GM18519 (cell line): ENCODE data around the gene CASZ1.

Source experiments
- ATAC-seq: cut with Tn5 transposase; IDR thresholded peaks from one replicate; pipeline ENCODE4 v1.9.1; 2021; ENCODE audit warnings: mild to moderate bottlenecking, moderate library complexity; ENCODE audit not compliant: unreplicated experiment, low FRiP score

Gene CASZ1

GRCh38 chr1:10631811-10632593 is 164.4 kb downstream of the CASZ1 start:
- ATAC-seq: no peak

GRCh38 chr1:10631121-10631810 is 165.2 kb downstream of the CASZ1 start:
- ATAC-seq: no peak

- ATAC-seq: no peak
Observed at GRCh38 chr1:10630661-10631120, 165.8 kb downstream of the CASZ1 start.

DNA sequence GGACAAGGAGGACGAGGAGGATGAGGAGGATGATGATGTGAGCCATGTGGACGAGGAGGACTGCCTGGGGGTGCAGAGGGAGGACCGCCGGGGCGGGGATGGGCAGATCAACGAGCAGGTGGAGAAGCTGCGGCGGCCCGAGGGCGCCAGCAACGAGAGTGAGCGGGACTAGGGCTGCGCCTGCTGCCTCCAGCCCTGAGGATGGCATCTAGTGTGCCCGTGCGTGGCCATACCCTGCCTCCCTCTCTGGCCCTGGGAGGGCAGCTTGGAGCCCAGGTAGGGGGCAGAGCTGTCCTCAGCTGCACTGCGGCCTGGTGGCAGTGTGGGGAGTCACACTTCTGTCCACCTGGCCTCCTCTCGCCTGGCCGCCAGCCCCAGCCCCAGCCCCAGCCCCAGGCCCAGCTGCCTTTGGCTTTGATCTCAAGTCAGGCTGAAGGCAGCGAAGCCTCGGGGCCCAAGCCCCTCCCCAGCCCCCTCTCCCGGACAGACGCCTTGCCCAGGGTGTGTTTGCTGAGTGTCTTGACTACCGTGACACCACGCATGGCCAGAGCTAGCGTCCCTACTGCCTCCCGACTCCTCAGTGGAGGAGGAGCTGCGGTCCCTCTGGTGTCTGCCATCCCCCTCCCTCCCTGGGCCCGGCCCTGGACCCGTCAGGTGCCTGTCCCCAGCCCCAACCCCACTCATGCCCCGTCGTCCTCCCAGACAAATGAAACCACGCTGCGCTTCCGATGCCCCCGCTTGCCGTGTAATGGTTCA is 166.5 kb downstream of the CASZ1 start:
- no peak for ATAC-seq

DNA sequence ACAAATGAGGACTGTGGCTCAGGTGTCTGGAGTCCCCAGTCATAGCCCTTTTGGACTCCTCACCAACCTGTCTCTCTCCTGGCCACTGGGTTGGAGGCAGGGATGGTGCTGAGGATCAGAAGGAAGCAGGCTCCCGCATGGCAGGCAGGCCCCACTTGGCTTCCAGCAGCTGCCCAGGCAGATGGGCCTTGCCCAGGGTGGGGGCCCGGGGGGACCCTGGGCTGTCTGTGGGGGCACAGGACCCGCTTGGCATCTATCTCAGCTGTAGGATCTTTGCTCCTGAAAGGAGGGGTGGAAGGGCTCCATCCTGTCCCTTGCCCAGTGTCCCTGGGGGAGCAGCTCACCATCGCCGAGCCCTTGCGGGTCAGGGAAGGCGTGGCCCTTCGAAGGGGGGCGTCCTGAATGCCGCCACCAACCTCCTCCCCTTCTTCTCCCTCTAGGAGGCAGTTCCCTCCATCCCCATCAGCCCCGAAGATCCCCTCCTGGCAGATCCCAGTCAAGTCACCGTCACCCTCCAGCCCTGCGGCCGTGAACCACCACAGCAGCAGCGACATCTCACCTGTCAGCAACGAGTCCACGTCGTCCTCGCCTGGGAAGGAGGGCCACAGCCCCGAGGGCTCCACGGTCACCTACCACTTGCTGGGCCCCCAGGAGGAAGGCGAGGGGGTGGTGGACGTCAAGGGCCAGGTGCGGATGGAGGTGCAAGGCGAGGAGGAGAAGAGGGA is 167.2 kb downstream of the CASZ1 start:
- no peak for ATAC-seq

DNA sequence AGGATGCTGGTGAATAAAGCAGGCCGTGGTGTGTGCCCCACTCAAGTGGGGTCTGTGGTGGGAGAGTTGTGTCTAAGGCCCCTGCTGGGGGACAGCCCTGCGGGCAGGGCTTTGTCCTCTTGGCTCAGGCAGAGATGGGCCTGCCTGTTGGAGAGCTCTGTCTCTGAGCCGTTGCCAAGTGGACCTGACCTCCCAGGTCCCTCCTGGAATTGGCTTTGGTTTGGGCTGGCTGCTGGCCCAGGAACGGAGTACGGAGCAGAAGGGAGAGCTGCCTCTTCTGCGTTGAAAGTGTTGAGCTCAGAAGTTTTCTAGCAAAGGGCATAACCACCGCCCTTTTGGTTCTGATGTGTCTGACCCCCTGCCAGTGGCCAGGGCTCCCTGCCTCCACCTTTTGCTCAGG is 167.8 kb downstream of the CASZ1 start:
- no peak for ATAC-seq

GRCh38 chr1:10626791-10627410 is 169.5 kb downstream of the CASZ1 start:
- no peak for ATAC-seq

- ATAC-seq: no peak
Observed at GRCh38 chr1:10626131-10626731, 170.2 kb downstream of the CASZ1 start.

- ATAC-seq: no peak
Observed at GRCh38 chr1:10625554-10625953, 170.9 kb downstream of the CASZ1 start.

DNA sequence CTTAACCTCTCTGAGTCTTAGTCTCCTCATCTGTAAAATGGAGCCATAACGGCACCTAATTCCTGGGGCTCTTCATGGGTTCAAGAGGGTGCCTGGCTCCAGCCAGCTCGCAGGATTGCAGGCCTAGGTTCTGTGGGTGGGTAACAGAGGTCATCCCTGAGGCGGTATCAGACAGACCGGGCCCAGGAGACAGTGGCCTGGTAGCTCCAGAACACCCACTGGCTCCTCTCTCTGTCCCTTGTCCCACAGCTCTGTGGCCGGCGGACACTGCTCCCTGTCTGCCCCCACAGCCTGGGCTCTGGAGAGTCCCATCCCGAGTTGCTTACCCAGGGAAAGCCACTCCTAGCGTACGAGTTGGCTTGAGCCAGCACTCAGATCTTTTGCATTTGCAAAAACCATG is 171.4 kb downstream of the CASZ1 start:
- no peak for ATAC-seq

DNA sequence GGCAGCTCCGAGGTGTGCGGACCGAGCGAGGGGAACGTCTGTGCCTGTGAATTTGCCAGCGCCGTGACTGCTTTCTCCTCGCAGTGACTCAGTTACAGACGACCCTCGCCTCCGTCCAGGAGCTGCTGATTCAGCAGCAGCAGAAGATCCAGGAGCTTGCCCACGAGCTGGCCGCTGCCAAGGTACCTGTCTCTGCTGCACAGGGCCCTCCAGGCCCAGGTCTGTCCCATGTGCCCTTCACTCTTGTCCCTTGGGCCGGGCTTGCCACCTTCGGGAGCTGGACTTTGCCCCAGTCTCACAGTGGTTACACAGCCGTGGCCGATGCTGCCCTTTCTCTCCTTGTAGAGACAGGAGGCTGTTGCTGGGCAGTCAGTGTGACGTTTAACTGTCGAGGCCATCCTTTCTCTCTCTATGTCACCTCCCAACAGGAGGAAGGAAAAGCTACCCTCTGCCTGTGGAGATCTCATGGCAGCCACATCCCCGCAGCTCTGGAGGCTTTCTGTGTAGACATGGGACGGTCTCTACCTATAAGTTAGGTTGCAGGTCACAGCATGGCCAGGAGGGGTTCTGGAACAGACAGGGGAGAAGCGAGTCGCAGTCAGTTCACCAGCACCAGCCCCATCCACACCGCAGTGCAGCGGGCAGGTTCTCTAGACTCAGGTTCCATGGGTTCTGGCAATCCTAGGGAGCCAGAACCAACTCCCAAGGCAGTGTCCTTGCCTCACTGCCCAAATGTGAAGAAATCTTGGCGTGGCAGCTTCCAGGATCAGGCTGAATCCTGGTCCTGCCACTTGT is 172.0 kb downstream of the CASZ1 start:
- ATAC-seq: no peak

- no peak for ATAC-seq
Observed at GRCh38 chr1:10623686-10624145, 172.7 kb downstream of the CASZ1 start.

DNA sequence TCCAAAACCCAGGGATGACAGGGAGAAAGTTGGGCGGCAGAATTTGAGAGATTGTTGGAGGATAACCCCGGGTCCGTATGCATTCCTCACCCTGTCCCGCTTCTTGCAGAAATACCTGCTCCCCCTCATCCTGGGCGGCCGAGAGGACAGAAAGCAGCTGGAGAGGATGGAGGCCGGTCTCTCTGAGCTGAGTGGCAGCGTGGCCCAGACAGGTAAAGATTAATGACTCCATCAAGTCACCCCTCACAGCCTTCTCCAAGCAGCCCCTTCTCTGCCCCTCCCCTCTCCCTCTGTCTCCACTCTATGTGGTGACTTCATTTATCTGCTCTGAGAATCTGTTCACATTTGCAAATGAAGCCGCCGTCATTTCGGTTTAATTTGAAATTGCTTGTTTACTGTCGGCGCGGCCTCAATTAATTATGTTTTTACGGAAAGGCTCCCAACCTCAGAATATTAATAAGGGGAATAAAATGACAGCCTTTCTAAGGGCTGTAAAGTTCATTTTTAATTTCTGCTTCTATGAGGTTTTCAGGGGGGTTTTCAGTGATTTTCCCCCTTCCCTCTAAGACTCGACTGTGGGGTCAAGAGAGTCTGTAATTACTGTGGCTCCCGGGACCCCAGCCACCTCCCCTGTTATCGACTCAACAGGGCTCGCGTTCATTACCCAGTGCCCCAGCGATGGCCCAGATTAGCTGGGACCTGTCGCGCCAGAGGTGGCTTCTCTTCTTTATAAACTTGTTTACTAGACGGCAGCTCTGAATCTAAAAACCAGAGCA is 173.3 kb downstream of the CASZ1 start:
- no peak for ATAC-seq

- no peak for ATAC-seq
Observed at GRCh38 chr1:10621906-10622305, 174.5 kb downstream of the CASZ1 start.

- ATAC-seq: no peak
Observed at GRCh38 chr1:10620776-10621175, 175.7 kb downstream of the CASZ1 start.

DNA sequence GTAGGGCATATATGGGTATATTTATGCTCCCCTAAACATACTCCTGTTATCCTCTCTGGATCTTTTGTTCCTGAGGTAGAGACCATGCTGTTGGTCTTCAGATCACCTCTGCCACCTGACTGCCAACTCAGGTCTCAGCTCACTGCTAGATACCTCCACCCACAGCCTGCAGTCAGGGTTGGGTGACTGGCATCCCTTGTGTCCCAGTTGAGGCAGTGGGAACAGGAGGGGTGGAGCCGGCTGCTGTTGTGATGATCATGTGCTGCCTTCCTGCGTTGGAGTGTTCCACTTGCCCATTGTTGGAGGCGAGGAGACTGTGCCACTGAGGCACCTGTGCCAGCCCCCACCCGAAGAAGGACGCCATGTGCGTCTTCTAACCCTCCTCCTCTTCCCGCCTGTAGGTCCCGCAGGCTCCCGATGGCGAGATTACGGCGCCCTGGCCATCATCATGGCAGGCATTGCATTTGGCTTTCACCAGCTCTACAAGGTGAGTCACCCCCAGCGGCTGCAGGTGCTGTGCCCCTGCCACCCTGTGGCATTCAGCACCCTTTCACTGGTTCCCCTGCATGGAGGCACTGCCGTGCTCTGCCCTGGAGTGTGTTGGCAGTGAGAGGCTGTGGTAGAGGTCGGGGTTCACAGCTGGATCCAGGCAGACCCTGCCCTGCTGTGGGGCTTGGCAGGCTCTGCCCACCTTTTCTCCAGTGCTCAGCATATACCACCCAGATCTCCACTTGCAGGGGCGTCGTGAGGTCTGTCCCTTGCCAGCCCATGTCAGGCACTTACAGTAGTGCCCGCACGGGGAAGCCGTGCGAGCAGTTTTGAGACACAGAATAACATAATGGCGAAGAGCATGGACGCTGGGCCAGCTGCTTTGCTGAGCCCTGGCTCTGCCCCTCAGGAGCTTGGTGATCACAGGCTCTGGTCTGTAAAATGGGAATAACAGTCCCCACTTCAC is 178.2 kb downstream of the CASZ1 start:
- ATAC-seq: no peak

DNA sequence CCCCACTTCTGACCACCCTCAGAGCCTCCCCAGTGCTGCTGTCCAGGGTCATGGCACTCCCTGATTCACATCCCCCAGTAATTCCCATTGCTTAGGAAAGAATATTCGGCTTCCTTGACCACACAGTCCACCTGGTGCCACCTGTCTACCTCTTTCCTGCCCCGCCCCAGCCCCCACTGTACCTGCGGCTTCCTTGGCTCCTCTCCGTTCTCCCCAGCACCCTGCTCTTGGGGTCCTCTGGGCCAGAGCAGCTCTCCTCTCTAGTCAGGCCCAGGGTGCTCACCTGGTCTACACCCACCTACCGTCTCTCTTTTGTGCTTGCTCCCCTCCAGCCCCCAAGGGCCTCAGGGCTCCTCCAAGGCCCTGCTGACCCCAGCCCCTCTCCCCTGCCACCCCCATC is 179.1 kb downstream of the CASZ1 start:
- ATAC-seq: no peak
